K562 (cell line): ENCODE results near the gene KIAA0040.

Source experiments
- BHLHE40 ChIP-seq: IDR thresholded peaks from 2 replicates; pipeline ENCODE4 v1.6.1; 2011; ENCODE audit warnings: low read length, improper control_type of control experiment
- CTCF ChIP-seq, 3 experiments: IDR thresholded peaks in 2 of 3; conservative IDR thresholded peaks in 1 of 3; 2 replicates each; pipeline ENCODE4 v1.5.1; 2011 to 2012; ENCODE audit warnings: low read length in 3 of 3, mild to moderate bottlenecking in 3 of 3, control low read depth in 2 of 3, improper control_type of control experiment in 1 of 3, inconsistent platforms in 1 of 3, low read depth in 1 of 3, mixed read lengths in 1 of 3, moderate library complexity in 1 of 3; ENCODE audit not compliant: insufficient read depth in 2 of 3
- EZH2 ChIP-seq: IDR thresholded peaks from 2 replicates; pipeline ENCODE4 v1.6.1; 2012; ENCODE audit warnings: low read depth, mild to moderate bottlenecking, inconsistent platforms, low read length, borderline replicate concordance
- POLR2A ChIP-seq: fragments of 450-650 bp; conservative IDR thresholded peaks from 2 replicates; pipeline ENCODE4 v1.6.1; 2016
- POLR2AphosphoS2 ChIP-seq: IDR thresholded peaks from 2 replicates; pipeline ENCODE4 v1.6.1; 2012; ENCODE audit warnings: low read length, improper control_type of control experiment
- POLR2AphosphoS5 ChIP-seq: IDR thresholded peaks from 2 replicates; pipeline ENCODE4 v1.6.1; 2011; ENCODE audit warnings: mild to moderate bottlenecking, low read depth, low read length, moderate library complexity; ENCODE audit not compliant: control insufficient read depth, insufficient read depth
- ZBTB8A ChIP-seq: fragments of 450-650 bp; IDR thresholded peaks from 2 replicates; pipeline ENCODE4 v1.6.1; 2018; ENCODE audit warnings: mild to moderate bottlenecking, moderate library complexity; ENCODE audit not compliant: partially characterized antibody
- ZKSCAN1 ChIP-seq: fragments of 150-350 bp; IDR thresholded peaks from 2 replicates; pipeline ENCODE4 v1.6.1; 2016; ENCODE audit warnings: low read depth, low read length
- ZNF253 ChIP-seq: fragments of 250-450 bp; sonication (Bioruptor Pico); conservative IDR thresholded peaks from 2 replicates; pipeline ENCODE4 v1.6.1; 2021; ENCODE audit warnings: mild to moderate bottlenecking
- ZNF512 ChIP-seq: IDR thresholded peaks from 2 replicates; pipeline ENCODE4 v1.6.1; 2016; ENCODE audit warnings: missing genetic modification characterization, missing compliant biosample characterization

- TF ChIP-seq BHLHE40 (no peak), POLR2AphosphoS5 (no peak), EZH2 (no peak), ZKSCAN1 (no peak), ZNF253 (CRISPR knock-in tag) (no peak), POLR2A (no peak), CTCF (IDR thresholded peaks at IDR 0.05 in 2 of 3, conservative IDR thresholded peaks at IDR 0.05 in 1 of 3; ENCODE audit: insufficient read depth in 2 of 3, low read depth in 1 of 3, low read length in 3 of 3) (no peak), POLR2AphosphoS2 (no peak), ZBTB8A (no peak), ZNF512 (tag) (no peak)
These were observed 16.9 kb upstream of the KIAA0040 start for GRCh38 chr1:175209493-175209921.
